HT1080 (cell line): Measurements from ENCODE around the gene CENPC. TPM values are rescaled to one million over a fixed set of nuclear protein-coding genes. Genes with fewer than 3 reads are reported as not detected.

Experiments used
- small RNA-seq: library from RNA; depleted of rRNA; stranded (forward); fragments of <200 nt; gene quantifications from one replicate; pipeline ENCODE3, GENCODE V24; 2014
- total RNA-seq: library from RNA; depleted of rRNA; stranded (reverse); fragments of >200 nt; shearing (Covaris generic); gene quantifications from 2 replicates; pipeline ENCODE4 v1.2.3, GENCODE V29; 2014; rRNA removed

The CENPC gene
- total RNA-seq, 1 experiment from 2014 or later, result 9.6 TPM

Small RNA genes lying within 50 kb of the gene (small RNA-seq; reads per million reads assigned to genes)
- not detected for gene RNA5SP527
- gene RNU1-63P, result 0.07 reads per million

Other genes starting within 250 kb of the CENPC start
- not detected in 2 replicates for gene STAP1, start 13.2 kb upstream of the CENPC start, total RNA-seq
- 40.0 and 60.6 TPM in 2 replicates for gene UBA6, start 155.7 kb upstream of the CENPC start, total RNA-seq
- gene GNRHR, start 208.9 kb upstream of the CENPC start, total RNA-seq, result not detected in 2 replicates